Epidermal melanocyte (primary cell): ENCODE results near the gene TIGD1.
A peak's percentile ranks its signal among the peaks of the same experiment; 100 is the strongest.

Experiments
- DNase-seq: peaks from one replicate; pipeline ENCODE4 v3.0.0; 2011; ENCODE audit warnings: low spot score; ENCODE audit not compliant: insufficient read length

Gene TIGD1

DNA sequence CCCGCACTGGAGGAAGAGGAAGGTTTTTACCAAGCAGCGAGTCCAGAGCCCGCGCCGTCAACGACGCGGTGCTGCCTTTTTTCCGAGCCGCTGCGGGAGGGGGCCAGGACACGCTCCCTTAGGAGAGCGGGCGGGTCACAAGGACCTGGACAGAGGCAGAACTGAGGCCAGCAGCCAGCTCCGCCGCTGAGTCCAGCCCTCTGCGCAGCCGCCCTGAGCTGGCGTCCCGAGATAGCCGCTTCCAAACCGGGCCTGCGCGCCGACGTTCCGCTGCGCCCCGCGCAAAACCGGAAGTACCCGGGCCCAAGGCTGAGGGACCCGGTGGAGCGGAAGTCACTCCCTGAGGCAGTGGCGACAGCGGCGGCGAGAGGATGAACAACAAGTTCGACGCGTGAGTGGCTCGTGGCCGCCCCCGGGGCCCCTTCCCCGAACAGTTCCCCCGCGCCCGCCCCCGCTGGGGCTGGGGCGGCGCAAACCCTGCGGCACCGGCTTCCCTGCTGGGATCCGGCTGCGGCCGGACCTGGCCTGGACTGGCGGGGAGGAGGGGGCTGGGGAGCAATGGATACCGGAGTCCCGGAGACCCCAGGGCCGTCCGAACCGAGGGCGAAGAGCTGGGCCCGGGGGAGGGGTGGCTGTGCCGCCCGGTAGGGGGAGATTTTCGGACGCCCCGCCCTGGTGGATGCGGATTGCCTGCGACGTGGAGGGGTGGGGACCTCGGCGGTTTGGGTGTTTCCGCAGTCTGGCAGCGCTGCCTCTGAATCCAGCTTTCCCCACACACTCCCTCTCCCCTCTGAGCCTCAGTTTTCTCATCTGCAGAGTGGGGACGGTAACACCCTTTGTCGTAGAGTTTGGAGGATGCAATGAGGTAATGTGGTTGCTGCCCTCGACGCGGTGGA lies at the start of gene TIGD1, which contains the start of gene EIF4E2:
TSS of gene TIGD1 (minus strand) at position 204 of the 896 bp plus-strand sequence. CDS start 675 bp downstream, outside the sequence.
TSS of gene EIF4E2 (plus strand) at position 336 of the 896 bp plus-strand sequence. CDS start at position 372, 36 bp downstream.
- DNase-seq, result peak; percentile 97

DNA sequence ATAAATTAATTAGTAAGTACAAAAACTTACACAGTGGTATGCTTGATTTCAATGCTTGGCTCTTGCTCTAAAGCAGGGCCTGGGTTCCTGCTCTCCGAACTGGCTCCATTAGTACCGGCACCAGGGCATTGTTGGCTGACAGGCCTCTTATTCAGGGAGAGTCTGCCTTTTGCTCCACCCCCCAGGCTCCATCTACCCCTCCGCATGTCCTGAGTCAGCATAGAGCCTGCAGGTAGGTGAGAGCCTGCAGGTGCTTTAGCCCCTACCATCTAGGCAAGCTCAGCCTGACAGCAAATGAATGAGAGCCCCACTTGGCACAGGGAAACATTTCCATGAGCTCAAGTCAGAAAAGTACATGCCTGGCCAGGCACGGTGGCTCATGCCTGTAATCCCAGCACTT lies 47.9 kb upstream of the TIGD1 start:
- DNase-seq, result no peak

DNA sequence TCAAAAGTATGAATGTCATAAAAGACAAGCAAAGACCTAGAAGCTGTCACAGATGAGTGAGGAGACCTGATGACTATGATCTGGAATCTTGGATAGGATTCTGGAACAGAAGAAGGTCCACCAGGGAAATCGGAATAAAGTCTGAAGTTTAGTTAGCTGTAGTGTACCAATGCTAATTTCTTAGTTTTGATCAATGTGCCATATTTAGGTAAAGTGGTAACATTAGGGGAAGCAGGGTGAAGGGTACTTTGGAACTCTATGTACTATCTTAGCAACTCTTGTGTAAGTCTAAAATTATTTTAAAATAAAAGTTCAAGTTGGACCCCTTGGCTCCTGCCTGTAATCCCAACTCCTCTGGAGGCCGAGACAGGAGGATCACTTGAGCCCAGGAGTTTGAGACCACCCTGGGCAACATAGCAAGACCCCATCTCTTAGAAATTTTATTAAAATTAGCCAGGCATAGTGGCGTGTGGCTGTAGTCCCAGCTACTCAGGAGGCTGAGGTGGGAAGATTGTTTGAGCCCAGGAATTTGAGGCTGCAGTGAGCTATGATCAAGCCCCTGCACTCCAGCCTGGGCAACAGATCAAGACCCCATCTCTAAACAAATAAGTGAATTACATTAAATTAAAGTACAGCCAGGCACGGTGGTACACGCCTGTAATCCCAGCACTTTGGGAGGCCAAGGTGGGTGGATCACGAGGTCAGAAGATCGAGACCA lies 47.2 kb upstream of the TIGD1 start:
- no peak for DNase-seq

DNA sequence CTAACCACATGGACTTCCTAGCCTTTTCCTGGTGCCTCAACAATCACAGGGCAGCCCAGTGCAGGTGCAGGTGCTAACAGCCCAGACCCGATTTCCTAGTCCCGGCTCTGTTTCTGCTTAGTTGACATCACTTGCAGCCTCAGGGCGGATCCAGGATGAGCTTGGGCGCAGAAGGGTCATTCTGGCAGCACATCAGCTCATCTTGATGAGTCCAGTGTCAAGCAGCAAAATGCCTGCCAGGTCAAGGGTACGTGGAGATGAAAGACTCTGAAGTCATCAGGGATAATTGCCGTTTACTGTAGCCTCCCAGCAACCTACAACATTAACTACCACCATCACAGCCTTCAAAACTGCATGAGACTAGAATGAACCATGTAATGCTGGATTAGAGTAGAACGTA lies 43.6 kb upstream of the TIGD1 start:
- no peak for DNase-seq

DNA sequence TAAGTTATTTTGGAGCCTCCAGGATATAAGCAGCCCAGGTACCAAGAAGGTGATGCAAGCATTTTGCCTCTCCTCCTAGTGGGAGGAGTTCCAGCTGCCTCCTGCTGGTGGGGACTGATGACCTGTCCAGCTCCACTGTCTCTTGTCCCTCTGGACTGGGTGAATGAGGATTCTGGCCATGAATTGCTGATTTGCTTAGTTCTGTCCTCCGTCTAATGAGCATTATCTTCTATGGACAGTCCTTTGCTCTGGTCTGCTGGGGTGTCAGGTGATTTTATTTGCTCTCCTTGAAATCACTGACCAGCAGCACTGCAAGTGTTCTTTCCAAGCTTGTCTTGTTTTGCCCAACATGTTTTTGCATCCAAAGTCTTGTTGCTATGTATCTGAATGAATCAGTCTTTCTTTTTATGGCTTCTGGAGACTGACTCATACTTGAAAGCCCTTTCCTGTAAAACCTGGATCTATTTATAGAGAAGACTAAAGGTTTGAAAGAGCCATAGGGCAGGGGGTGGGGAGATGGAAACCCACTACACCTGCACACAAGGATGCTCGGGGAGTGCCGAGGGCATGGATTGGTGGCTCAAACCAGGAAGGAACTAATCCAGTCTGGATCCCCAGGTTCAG lies 42.5 kb upstream of the TIGD1 start:
- DNase-seq, result no peak

DNA sequence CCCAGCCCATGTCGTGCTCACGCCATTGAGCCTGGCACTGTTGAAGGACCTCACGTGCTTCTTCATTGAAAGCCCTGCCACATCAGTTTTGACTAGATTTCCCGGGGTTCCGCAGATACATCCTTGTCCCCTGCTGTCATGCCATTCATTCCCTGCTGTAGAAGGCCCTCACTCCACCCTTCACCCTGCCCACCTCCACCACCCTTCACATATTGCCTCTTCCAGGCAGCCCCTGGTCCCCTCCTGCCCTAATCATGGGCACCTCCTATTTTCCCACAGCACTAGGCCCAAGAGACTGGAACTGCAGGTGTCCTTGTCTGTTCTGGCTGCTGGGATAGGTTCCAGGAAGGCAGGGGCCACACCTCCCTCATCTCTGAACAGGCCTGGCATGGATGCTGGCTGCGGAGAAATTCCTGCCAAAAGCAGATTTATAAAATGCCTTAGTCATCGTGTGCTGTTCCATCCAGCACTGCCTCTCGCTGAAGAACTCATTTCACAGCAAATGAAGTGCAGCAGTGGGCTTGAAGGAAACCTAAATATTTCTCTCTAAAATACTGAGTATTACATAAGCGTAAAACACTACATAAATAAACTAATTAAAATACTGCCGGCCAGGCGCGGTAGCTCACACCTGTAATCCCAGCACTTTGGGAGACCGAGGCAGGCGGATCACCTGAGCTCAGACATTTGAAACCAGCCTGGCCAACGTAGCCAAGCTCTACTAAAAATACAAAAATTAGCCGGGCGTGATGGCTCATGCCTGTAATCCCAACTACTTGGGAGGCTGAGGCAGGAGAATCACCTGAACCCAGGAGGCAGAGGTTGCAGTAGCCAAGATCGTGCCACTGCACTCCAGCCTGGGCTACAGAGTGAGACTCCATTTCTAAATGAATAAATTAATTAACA lies 38.6 kb upstream of the TIGD1 start:
- DNase-seq, result no peak

DNA sequence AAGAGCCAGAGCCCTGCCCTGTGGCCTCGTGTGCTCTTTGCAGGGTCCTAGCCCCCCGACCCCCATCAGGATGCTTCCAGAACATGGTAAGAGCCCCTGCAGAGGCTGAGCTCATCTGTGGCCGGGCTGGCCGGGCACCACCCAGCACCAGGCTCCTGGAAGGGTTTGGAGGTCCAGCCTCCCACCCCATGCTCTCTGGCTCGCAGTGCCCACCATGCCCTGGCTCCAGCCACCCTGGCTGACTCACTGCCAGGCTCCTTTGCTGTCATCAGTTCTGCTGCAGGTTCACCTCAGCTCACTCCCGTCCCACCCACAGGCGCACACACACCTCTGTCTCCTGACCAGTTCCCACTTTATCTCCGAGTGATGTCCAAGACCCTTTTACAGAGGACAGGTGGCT lies 37.7 kb upstream of the TIGD1 start:
- DNase-seq, result no peak

DNA sequence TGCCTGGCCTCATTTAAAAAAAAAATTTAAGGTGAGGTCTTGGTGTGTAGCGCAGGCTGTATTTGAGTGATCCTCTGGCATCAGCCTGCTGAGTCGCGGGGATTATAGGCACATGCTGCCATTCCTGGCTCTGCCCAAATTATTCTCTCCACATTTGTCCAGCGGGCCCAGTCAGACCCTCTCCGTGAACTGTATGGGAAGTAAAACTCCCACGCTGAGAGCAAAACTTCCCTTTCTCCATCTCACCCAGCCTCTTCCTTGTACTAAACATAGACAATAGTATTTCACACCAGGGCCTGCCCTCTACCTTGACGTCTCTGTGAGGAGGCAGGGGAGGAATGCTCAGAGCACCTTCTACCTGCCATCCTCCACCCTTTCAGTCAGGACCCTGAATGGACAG lies 37.2 kb upstream of the TIGD1 start:
- no peak for DNase-seq

DNA sequence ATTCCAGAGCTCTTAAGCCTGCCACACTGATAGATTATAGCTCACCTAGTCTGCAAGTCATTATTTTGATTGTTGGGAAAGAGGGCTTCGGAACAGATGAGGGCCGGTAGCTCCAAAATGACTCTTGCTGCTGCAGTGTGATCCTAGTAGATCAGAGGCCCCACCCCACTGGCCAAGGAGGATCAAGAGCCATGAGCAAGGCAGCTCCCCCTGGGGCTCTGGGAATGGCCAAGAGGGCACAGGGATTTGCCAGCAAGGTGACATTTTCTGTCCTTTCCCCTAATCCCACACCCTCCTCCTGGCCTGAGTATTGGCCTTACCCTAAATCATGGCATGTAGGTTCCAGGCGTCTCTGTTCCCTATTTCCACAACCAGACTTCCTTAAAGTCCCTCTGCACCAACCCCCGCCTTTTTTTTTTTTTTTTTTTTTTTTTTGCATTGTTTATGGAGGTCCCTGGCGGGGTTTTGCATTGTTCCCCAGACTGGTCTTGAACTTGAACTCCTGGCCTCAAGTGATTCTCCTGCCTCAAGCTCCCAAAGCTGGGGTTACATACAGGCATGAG lies 36.7 kb upstream of the TIGD1 start:
- no peak for DNase-seq

DNA sequence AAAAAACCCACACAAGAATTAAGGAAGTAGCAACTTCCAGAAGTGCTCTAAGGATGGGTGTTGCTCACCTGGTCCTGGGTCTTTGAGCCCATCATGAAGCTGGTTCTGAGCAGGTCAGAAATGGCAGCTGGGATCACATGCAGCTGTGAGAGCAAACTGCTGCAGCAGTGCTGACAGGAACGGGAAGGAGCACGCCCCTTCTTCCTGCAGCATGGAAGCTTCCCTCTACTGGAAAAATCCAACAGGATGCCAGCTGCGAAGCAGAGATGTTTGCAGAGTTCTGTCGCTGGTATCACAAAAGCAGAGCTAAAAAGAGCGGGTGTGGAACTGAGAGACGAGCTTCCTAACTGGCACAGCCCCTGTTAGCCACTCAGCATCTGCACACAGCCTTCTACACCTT lies 33.9 kb upstream of the TIGD1 start:
- no peak for DNase-seq

DNA sequence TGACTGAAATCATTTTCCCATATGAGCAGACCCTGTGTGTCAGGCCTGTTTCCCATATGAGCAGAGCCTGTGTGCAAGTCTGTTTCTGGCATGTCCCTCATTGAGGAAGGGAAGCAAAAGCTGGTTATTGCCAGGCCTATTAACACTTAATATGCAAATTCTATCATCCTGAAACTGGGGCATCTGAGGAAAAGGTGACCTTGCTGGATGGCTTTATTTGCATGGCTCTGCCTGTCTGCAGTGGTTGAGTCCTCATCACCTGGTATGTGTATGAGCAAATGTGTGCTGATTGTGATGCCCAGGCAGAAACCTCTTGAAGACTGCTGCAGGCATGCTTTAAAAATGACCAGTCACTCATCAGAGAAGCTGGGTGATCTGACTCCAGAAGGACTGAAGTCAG lies 31.4 kb upstream of the TIGD1 start:
- DNase-seq, result no peak

DNA sequence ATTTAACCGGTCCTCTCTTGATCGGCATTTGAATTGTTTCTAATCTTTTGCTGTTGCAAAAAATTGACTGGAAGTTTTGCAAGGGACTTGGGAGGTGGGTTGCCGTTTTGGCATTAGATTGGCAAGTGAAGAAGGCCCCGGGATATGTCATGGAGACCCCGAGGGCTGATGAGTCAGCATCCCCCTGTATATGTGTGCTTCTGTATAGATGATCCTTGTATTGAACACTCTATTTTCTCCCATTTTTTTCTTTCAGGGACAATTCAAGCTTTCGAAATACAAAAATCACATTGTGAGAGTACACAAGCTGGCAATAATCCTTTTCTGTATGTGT lies 30.3 kb upstream of the TIGD1 start:
- no peak for DNase-seq

DNA sequence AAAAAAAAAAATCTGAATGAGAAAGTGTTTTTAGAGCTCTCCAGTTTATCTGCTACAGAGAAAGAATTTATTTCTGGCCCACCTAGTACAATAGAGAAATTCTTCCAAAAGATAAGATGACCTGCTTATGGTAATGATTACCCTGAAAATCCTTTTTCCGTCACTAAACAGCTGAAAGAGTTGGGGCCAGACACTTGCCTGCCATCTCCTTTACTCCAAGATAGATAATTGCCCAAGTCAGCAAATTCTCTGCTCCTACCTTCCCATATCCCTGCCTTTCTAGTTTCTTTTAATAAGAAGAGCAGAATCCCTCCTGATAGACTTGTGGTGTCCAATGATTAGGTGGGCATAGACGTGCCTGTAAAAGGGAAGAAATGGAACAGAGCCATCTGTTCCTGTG lies 28.3 kb upstream of the TIGD1 start:
- DNase-seq, result no peak

DNA sequence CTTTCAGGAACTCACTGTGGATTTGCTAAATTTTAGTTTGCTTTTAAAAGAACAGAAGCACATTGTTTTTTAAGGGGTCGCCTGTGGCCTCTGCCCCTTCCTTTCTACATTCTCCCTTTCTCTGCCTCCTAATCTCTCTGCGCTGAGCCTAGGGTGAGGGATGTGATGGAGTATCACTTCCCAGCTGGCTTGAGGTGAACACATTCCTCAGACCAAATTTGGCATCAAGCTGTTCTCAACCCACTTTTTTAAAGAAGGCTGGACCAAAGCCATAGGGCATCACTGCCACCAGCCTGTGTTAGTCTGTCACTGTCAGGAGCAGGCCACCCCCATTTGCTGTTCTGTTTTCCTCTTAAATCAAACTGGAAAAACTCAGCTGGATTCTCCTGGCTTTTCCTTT lies 27.5 kb upstream of the TIGD1 start:
- DNase-seq, result no peak

DNA sequence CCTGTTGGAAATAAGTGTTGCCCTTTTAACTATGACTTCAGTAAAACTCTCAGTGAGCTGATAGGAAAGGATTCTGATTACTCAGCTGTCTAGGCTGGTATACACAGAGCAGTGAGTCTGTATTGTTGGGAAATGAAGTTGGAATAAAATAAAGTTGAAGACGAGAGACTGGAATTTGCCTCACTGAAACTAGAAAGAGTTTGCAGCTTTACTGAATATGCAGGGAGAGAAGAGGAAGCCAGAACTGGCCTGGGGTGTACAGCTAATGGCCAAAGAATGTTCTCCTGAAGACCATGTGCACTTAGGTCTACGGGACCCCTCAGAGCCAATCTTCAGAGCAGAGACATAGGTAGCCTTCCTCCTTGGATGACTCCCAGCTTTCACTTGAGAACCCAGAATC lies 26.6 kb upstream of the TIGD1 start:
- no peak for DNase-seq

DNA sequence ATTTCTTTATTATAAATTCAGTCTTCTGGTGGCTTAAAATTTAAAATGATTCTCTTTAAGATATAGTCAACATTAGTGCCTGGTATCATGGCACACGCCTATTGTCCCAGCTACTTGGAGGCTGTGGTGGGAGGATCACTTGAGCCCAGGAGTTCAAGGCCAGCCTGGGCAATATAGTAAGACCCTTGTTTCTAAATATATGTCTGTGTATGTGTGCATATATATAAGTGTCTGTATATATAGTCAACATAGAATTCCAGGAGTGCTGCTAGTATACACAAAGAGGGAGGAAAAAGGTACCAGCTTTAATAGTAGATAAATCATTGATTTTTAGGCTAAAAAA lies 25.0 kb upstream of the TIGD1 start:
- no peak for DNase-seq

DNA sequence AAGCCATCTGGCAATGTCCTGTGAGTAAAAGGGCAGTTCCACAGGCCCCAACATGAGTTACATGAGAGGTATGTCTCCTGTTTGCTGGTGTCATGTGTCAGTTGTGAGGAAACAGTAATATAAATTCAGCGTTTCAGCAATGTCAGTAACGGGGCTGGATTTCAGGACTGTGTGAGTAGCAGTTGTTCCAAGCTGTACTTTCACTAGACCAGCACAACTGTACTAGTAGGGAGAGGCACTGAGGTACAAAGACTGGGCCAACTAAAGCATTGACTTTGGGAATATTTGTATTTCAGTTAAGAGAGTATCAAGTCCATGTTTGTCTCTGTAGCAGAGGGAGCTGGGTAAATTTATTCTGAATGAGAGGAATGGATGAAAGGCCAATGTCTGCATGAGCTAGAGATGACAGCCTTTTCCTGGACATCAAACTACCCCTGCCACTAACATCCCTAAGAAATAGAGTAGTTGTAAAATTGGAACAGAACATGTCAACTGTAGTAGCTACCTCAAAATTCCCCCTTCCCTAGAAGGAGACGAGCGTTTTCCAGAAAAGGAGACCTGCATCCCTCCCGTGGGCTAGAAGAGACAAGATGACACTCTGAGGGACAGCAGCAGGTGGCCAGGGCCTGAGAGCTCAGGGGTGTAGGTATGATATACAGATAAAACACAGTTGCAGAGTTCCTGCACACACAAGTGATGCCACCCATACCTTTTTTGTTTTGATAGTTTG lies 24.5 kb upstream of the TIGD1 start:
- no peak for DNase-seq

DNA sequence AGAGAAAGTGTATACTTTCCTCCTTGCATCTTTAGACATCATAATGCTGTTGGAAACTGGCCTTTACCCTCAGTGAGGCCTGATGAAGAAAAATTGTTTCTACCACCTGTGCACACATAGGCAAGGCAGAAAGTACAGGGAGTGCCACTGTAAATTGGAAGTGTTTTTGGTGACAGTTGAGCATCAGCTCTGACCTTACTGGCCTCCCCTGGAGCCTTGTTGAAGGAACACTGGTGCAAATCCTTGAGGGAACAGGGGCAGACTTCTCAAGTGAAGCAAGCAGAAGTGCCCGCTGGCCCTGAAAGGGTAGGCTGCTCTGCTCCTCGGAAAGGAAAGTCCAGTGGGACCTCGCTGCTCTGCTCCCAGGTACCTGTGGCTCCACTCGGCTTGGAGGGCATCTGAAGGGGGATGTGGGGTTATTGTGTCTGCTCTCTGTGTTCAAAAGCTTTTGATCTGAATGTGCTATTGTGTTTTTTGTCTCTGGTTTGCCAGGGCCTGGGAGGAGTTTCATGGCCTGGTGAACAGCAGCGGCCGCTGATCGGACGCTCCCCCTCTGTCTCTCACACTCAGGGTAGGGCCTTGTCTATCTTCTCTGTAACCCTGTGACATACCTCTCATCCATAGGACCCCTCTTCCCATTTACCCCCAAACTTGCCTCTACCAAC lies 23.5 kb upstream of the TIGD1 start:
- DNase-seq, result no peak

DNA sequence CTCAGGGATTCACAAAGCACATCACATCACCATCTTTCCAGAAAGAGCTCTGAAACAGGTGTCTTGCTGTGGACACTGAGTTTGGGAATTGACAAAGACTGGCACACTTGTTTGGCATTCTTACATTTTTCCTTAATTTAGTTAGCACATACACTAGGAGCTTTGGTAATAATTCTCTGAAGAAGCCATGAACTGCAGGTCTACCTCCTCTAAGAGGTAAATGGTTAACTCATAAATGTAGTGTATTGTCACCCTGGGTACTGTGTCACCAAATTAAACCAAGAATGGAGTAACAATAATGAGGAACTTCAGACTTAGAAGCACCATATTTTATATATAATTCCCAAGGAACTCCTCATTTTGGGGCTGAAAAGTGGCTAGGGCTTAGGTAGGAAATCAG lies 22.7 kb upstream of the TIGD1 start:
- DNase-seq, result no peak

DNA sequence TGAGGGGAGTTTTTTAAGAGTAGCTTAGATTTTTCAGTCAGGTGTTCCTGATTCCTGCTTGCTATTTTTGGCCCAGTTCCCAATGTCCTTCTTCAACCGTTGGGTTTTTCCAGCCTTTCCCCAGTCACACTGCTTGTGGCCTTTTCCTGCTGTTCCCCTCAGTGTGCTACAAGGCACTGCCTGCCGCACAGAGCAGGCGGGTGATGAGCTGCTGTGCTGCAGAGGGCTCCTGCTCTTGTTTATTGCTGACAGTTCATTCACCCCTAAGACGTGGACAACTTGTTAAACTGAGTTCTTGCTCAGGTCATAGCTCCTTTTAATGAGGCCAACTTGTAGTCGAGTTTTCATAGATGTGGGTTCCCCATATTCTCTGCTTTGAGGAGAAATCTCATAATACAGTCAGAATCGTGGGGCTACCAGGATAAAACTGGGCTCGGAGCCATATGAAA lies 20.7 kb upstream of the TIGD1 start:
- DNase-seq, result no peak
